OCI-LY7 (cell line): Measurements from ENCODE around the gene SDHA.

Experiments
- CTCF ChIP-seq: fragments of 200-600 bp; sonication (generic); conservative IDR thresholded peaks from 2 replicates; pipeline ENCODE4 v1.5.1; 2014; ENCODE audit warnings: mild to moderate bottlenecking, antibody characterized with exemption, low read length, moderate library complexity, mixed read lengths
- EZH2phosphoT487 ChIP-seq: fragments of 200-600 bp; sonication (generic); IDR thresholded peaks from 2 replicates; pipeline ENCODE4 v1.6.1; 2018; ENCODE audit warnings: low read depth, borderline replicate concordance, mild to moderate bottlenecking, mixed run types, antibody characterized with exemption, low read length, moderate library complexity, mixed read lengths

DNA sequence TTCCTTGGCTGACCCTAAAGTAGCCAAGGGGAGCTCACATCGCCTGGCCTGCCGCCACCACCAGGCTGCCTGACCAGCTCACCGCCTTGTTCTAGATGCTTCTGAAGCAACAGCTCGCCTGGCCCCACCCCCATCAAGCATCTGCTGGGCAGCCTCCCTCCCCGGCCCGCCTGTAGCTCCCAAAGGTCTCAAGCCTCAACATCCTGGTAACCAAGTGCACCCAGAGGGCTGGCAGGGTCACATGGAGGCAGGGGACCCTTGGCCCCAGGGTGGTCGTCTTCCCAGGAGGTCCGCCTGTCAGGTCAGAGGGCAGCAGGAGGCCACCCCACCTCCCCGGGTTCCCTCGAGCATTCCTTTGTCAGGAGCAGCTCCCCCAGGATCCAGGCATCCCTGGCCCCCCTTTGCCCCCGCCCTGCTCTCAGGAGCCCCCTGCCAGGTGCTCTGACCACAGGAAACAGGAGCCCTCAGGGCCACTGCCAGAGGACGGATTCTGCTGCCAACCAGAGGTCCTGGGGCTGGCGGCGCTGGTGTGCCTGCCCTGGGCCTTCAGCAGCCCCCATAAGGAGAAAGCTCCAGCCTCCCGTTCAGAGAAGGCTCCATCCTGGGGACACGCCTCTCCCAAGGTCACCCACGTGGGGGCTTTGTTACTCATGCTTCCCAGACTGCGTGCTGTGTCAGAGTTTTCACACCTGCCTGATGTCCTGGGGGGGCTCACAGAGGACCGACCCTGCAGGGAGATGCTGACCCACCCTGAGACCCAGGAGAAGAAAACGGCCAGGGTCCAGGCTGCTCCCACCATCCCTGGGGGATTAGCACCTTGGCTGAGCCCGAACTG, 30.3 kb upstream of the SDHA start:
- TF ChIP-seq CTCF: no peak
- TF ChIP-seq EZH2phosphoT487: no peak
